Keratinocyte (primary cell): Measurements from ENCODE around the gene SUSD4. TPM values are rescaled to one million over a fixed set of nuclear protein-coding genes. Genes with fewer than 3 reads are reported as not detected.

ENCODE experiments used
- DNase-seq: peaks from one replicate; pipeline ENCODE4 v3.0.0-alpha.2; 2011; ENCODE audit warnings: low read depth, missing footprints, low spot score
- FAIRE-seq: peaks from 2 replicates; lab custom pipeline; 2011; peaks lifted over from hg19 to GRCh38; lab: Jason Lieb, UNC
- H2AFZ ChIP-seq: 2 replicates; pipeline ENCODE4 v1.6.0; 2012; ENCODE audit warnings: low read length, control low read depth, inconsistent platforms; ENCODE audit not compliant: control insufficient read depth
- H3K27ac ChIP-seq: 2 replicates; pipeline ENCODE4 v1.5.1; 2011; ENCODE audit warnings: low read length; ENCODE audit not compliant: control insufficient read depth, insufficient read depth
- H3K27me3 ChIP-seq: 3 replicates; pipeline ENCODE4 v1.6.0; 2011; ENCODE audit warnings: low read length; ENCODE audit not compliant: control insufficient read depth, insufficient read depth; ENCODE audit errors: extremely low read depth
- H3K36me3 ChIP-seq, 2 experiments: 2 replicates in 1 of 2; 3 replicates in 1 of 2; pipeline ENCODE4 v1.5.1; 2011; ENCODE audit warnings: low read length in 2 of 2, mild to moderate bottlenecking in 1 of 2; ENCODE audit not compliant: control insufficient read depth in 2 of 2, insufficient read depth in 2 of 2; ENCODE audit errors: extremely low read depth in 1 of 2
- H3K4me1 ChIP-seq: 3 replicates; pipeline ENCODE4 v1.5.1; 2011; ENCODE audit warnings: low read length; ENCODE audit not compliant: control insufficient read depth, insufficient read depth; ENCODE audit errors: extremely low read depth
- H3K4me2 ChIP-seq: 3 replicates; pipeline ENCODE4 v1.6.0; 2011; ENCODE audit warnings: low read depth, low read length; ENCODE audit not compliant: control insufficient read depth, insufficient read depth; ENCODE audit errors: extremely low read depth
- H3K4me3 ChIP-seq, 3 experiments: fragments of 200-600 bp in 1 of 3; sonication (generic) in 1 of 3; 2 replicates in 2 of 3; 3 replicates in 1 of 3; pipeline ENCODE4 v1.5.1; 2011 to 2016; ENCODE audit warnings: low read length in 3 of 3, mild to moderate bottlenecking in 3 of 3, control low read depth in 2 of 3, inconsistent platforms in 1 of 3, low read depth in 1 of 3, mixed read lengths in 1 of 3, mixed run types in 1 of 3, moderate library complexity in 1 of 3; ENCODE audit not compliant: control insufficient read depth in 2 of 3, insufficient read depth in 2 of 3; ENCODE audit errors: extremely low read depth in 1 of 3
- H3K79me2 ChIP-seq: 2 replicates; pipeline ENCODE4 v1.6.0; 2012; ENCODE audit warnings: low read length; ENCODE audit not compliant: control insufficient read depth, insufficient read depth
- H3K9ac ChIP-seq: 3 replicates; pipeline ENCODE4 v1.6.0; 2011; ENCODE audit warnings: low read length; ENCODE audit not compliant: control insufficient read depth, insufficient read depth; ENCODE audit errors: extremely low read depth
- H3K9me1 ChIP-seq: 3 replicates; pipeline ENCODE4 v1.6.0; 2011; ENCODE audit warnings: low read length; ENCODE audit not compliant: control insufficient read depth, insufficient read depth; ENCODE audit errors: extremely low read depth
- H3K9me3 ChIP-seq: 2 replicates; pipeline ENCODE4 v1.5.1; 2012; ENCODE audit warnings: low read depth, low read length; ENCODE audit not compliant: control insufficient read depth
- H4K20me1 ChIP-seq: 3 replicates; pipeline ENCODE4 v1.6.0; 2011; ENCODE audit warnings: low read length; ENCODE audit not compliant: control insufficient read depth, insufficient read depth; ENCODE audit errors: extremely low read depth
- EZH2 ChIP-seq: IDR thresholded peaks from one replicate; pipeline ENCODE4 v1.6.1; 2012; ENCODE audit warnings: inconsistent platforms, mild to moderate bottlenecking, low read length, moderate library complexity
- dilution Hi-C: fragments of 300-500 bp; cut with MboI; formaldehyde crosslinking; loops from one replicate; pipeline ENCODE4 v1.7.0; 2020; ENCODE audit warnings: low sequenced_read_pairs; ENCODE audit not compliant: extremely low pct_ligation_motif_present
- polyA plus RNA-seq, 5 experiments: library from polyadenylated mRNA; depleted of rRNA in 3 of 5; stranded (reverse) in 3 of 5; stranded (forward) in 1 of 5; unstranded in 1 of 5; fragments of >200 nt; gene quantifications; 1 replicate in 1 of 5; 2 replicates in 3 of 5; 3 replicates in 1 of 5; pipeline versions ENCODE4 v1.2.1 to v1.2.3, GENCODE V29; 2011 to 2012; ENCODE audit warnings: missing spikeins in 2 of 5, low read depth in 1 of 5, low replicate concordance in 1 of 5
- TF ChIP-seq, protein P1 (sequence below), 3 experiments: IDR thresholded peaks in 1 of 3; conservative IDR thresholded peaks in 1 of 3; optimal IDR thresholded peaks in 1 of 3; 2 replicates in 2 of 3; 3 replicates in 1 of 3; pipeline versions ENCODE3 to v1.5.1; 2011; ENCODE audit warnings: low read length in 3 of 3, mild to moderate bottlenecking in 3 of 3, moderate library complexity in 2 of 3, control low read depth in 1 of 3, inconsistent platforms in 1 of 3; ENCODE audit not compliant: insufficient read depth in 2 of 3; ENCODE audit errors: extremely low read depth in 1 of 3

The SUSD4 gene
- polyA plus RNA-seq, 1 donor (not counting 4 experiments of a cell fraction or from before 2014, with no cell fraction given), result 1.6 TPM

DNA sequence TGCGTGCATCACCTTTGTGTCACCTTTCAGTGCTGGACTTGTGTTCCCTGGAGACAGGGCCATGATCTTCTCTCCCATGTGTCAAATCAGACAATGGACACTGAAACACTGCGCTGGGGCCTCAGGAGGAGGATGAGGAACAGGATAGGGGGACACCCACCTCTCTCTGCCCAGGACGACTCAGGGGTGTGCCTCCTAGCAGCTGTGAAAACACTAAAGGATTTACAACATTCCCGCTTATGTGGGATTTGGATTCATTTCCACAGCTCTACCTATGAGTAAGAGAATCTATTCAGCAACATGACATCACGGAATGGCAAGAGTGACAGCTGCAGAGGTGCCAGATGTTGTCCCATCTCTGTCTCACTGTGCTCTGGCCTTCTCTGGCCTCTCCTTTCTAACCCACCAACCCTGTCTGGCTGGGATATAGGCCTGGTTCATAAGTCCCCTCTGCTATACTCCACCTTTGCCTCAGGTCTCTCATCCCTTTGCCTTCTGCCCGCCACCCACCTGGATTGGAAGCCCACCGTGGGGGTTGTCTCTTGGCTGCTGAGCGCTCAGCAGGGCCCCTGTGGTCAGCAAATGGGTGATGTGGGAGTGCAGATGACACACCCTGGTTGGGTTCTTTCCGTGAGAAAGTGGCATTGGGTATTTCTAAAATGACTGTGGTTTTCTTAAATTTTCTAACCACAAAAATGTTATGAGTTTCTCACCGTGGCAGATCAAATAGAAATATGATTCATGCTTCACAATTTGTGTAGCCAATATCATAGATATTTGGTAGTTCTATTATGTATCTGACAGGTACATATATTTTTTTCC, 173.9 kb downstream of the SUSD4 start:
- Histone ChIP-seq H3K27ac (peak overlapping the region; percentile 44), H3K27me3 (peaks cover under 1% of the 10 kb centered on the region), H4K20me1 (no peaks in the 10 kb centered on the region), H3K9me1 (no peaks in the 10 kb centered on the region), H3K4me3 (no peak overlapping the region), H3K4me2 (peak overlapping the region; percentile 52), H3K4me1 (peaks cover 12% of the 10 kb centered on the region), H3K36me3 (no peaks in the 10 kb centered on the region), H3K9ac (peak overlapping the region; percentile 43), H3K79me2 (no peaks in the 10 kb centered on the region), H3K9me3 (no peaks in the 10 kb centered on the region), H2AFZ (no peak overlapping the region)
- no peak for DNase-seq
- dilution Hi-C loops, result no loop called here
- TF ChIP-seq, protein P1, sequence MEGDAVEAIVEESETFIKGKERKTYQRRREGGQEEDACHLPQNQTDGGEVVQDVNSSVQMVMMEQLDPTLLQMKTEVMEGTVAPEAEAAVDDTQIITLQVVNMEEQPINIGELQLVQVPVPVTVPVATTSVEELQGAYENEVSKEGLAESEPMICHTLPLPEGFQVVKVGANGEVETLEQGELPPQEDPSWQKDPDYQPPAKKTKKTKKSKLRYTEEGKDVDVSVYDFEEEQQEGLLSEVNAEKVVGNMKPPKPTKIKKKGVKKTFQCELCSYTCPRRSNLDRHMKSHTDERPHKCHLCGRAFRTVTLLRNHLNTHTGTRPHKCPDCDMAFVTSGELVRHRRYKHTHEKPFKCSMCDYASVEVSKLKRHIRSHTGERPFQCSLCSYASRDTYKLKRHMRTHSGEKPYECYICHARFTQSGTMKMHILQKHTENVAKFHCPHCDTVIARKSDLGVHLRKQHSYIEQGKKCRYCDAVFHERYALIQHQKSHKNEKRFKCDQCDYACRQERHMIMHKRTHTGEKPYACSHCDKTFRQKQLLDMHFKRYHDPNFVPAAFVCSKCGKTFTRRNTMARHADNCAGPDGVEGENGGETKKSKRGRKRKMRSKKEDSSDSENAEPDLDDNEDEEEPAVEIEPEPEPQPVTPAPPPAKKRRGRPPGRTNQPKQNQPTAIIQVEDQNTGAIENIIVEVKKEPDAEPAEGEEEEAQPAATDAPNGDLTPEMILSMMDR (optimal IDR thresholded peaks at IDR 0.05 in 1 of 3, IDR thresholded peaks at IDR 0.05 in 1 of 3, conservative IDR thresholded peaks at IDR 0.05 in 1 of 3; ENCODE audit: extremely low read depth in 1 of 3, insufficient read depth in 2 of 3, low read length in 3 of 3), result no peak
- no peak for TF ChIP-seq EZH2
- peak; percentile 65 for FAIRE-seq

DNA sequence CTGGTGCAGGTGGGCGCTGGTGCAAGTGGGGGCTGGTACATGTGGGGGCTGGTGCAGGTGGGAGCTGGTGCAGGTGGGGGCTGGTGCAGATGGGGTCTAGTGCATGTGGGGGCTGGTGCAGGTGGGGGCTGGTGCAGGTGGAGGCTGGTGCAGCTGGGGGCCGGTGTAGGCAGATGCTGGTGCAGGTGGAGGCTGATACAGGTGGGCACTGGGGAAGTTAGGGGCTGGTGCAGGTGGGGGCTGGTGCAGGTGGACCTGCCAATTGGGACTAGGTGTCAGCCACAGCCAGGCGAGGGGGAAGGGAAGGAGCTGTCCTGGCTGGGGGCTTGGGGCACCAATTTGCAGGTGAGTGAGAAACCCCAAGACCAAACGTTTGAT, 174.5 kb downstream of the SUSD4 start:
- no peak for TF ChIP-seq EZH2
- TF ChIP-seq, protein P1 (optimal IDR thresholded peaks at IDR 0.05 in 1 of 3, IDR thresholded peaks at IDR 0.05 in 1 of 3, conservative IDR thresholded peaks at IDR 0.05 in 1 of 3; ENCODE audit: extremely low read depth in 1 of 3, insufficient read depth in 2 of 3, low read length in 3 of 3), result no peak
- Histone ChIP-seq H3K9ac (no peak overlapping the region), H3K36me3 (no peaks in the 10 kb centered on the region), H3K79me2 (no peaks in the 10 kb centered on the region), H3K9me3 (no peaks in the 10 kb centered on the region), H4K20me1 (no peaks in the 10 kb centered on the region), H2AFZ (no peak overlapping the region), H3K4me1 (peaks cover 12% of the 10 kb centered on the region), H3K9me1 (no peaks in the 10 kb centered on the region), H3K27me3 (no peaks in the 10 kb centered on the region), H3K4me3 (no peak overlapping the region), H3K4me2 (no peak overlapping the region), H3K27ac (no peak overlapping the region)
- no peak for DNase-seq
- no peak for FAIRE-seq
- dilution Hi-C loops, result no loop called here
